NCI-H146 treated with DMSO at 0.1 percent for 48 hours (cell line): ENCODE measurements around the gene FXYD3.
"Not testable (repeated sequence)": the region's sequence is repeated elsewhere in the genome, so short reads cannot be mapped to it uniquely, and the experiment has no call there.

Experiments
- DNase-seq: peaks from one replicate; lab custom pipeline; 2025; ENCODE audit not compliant: unreplicated experiment; lab: John Stamatoyannopoulos, UW

Gene FXYD3

GRCh38 chr19:35085947-35086346 lies 29.7 kb upstream of the FXYD3 start:
- DNase-seq: no peak

GRCh38 chr19:35086455-35086854 lies 29.2 kb upstream of the FXYD3 start:
- no peak for DNase-seq

- DNase-seq: no peak
These were observed 28.2 kb upstream of the FXYD3 start for GRCh38 chr19:35087393-35087792.

GRCh38 chr19:35088131-35088913 lies 27.3 kb upstream of the FXYD3 start:
- no peak for DNase-seq

GRCh38 chr19:35089554-35089953 lies 26.1 kb upstream of the FXYD3 start:
- DNase-seq: no peak

- DNase-seq: no peak
These were observed 25.5 kb upstream of the FXYD3 start for GRCh38 chr19:35090160-35090505.

- peak; percentile 31 for DNase-seq
These were observed 25.0 kb upstream of the FXYD3 start for GRCh38 chr19:35090506-35091214.

- DNase-seq: no peak
These were observed 22.2 kb upstream of the FXYD3 start for GRCh38 chr19:35093430-35093829.

- DNase-seq: no peak
These were observed 21.5 kb upstream of the FXYD3 start for GRCh38 chr19:35093941-35094647.

- no peak for DNase-seq
These were observed 21.0 kb upstream of the FXYD3 start for GRCh38 chr19:35094656-35095055.

- DNase-seq: no peak
These were observed 19.8 kb upstream of the FXYD3 start for GRCh38 chr19:35095667-35096368.

GRCh38 chr19:35098413-35099049 lies 17.1 kb upstream of the FXYD3 start:
- DNase-seq: no peak

- DNase-seq: no peak
These were observed 16.3 kb upstream of the FXYD3 start for GRCh38 chr19:35099155-35099896.

- DNase-seq: no peak
These were observed 15.7 kb upstream of the FXYD3 start for GRCh38 chr19:35099897-35100275.

GRCh38 chr19:35100588-35101533 lies 14.8 kb upstream of the FXYD3 start:
- DNase-seq: no peak

- not testable (repeated sequence) for DNase-seq
These were observed 13.7 kb upstream of the FXYD3 start for GRCh38 chr19:35101949-35102348.

GRCh38 chr19:35103614-35104013 lies 12.0 kb upstream of the FXYD3 start:
- not testable (repeated sequence) for DNase-seq

GRCh38 chr19:35104361-35104760 lies 11.3 kb upstream of the FXYD3 start:
- DNase-seq: no peak

- DNase-seq: no peak
These were observed 10.6 kb upstream of the FXYD3 start for GRCh38 chr19:35105047-35105410.
